CD4-positive, alpha-beta T cell treated with Interleukin-17A for 4 hours (primary cell): ENCODE results near the gene ITSN2.
"Not testable (repeated sequence)": the region's sequence is repeated elsewhere in the genome, so short reads cannot be mapped to it uniquely, and the experiment has no call there.

ENCODE experiments used
- DNase-seq: peaks from one replicate; pipeline ENCODE4 v3.0.0-alpha.2; 2020; ENCODE audit warnings: mixed read lengths

The ITSN2 gene

GRCh38 chr2:24210106-24210455 lies 150.3 kb downstream of the ITSN2 start:
- no peak for DNase-seq

DNA sequence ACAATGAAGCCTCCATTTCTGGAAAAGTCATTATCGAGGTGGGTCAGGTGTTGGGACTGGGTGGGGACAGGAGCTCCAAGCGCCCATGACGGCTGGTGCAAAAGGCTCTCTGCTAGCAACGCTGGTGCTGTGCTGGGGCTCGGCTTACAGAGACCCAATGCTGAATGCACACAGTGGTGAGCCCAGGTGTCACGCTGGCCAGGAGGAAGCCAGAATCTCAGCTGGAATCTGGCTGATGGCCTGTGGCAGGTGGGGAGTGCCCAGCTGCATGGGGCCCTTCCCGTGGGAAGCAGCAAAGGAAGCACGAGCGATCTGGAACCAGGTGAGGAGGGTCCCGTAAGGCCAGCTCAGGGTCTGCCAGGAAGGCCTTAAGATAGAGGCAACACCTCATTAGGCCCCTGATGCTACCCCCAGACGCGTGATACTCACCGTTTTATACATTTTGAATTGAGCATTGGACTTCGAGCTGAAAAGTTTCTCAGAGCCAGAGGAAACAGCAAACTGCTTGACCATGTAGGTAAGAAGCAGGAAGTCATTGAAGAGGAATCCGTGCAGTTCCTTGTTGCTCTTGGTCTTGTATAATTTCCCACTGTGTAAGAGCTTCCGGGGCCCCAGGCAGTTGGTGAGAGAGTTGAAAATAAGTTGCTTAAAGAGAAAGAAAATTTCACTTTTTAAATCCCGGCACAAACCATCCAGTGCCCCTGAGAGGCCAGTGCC lies 150.8 kb downstream of the ITSN2 start:
- DNase-seq = no peak

DNA sequence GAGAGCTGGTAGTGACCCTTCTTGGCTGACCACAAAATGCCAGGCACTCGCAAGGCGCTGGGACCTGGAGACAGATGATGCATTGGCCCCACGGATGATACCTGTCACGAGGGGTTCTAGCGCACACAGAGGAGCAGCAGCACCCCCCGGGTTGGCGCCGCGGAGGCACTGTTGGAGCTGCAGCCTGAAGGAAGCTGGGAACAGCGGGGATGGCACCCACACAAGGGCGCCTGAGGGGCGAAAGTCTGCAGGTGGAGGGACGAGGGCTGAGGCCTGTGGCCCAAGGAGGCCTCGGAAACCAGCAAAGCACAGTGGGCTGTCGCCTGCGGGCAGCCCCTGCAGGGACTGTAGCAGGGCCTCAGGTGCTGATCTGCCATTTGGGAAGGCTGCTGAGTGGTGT lies 151.8 kb downstream of the ITSN2 start:
- no peak for DNase-seq

DNA sequence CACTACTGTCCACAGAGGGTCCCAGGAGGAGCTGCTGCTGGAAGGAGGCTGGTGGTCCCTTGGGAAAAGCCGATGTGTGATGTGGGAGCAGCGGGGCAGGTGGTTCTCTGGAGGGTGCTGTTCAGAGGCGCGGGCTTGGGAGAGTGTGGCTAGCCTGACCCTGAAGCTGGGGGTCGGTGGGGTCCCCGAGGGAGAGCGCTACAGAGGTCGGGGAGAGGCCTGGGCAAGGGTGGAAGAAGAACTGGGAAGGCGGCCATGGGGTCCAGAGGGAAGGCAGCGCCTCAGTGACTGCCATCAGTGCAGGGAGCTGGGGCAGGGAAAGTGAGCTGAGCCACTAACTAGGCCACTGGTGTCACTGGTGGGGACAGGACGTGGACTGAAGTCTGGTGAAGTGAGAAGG lies 153.0 kb downstream of the ITSN2 start:
- no peak for DNase-seq

GRCh38 chr2:24206714-24207113 lies 153.6 kb downstream of the ITSN2 start:
- no peak for DNase-seq

- no peak for DNase-seq
Observed at GRCh38 chr2:24206242-24206641, 154.1 kb downstream of the ITSN2 start.

DNA sequence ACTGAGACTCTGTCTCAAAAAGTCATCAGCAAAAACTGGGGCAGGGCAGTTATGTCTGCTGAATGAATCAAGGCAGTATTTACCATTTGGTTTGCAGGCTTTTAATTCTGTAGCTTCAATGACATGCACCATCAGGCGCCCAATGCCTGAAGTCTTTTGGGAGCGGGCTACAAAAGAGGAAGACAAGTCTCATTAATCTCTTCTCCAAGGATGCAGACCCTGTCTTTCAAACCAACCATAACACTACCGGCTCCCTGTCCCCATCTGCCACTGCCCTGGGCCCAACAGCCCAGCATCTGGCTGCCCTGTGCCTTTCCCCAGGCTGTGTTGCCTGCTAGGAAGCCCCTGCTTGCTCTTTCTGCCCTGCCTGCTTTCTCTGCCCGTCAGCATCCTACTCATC lies 155.2 kb downstream of the ITSN2 start:
- DNase-seq = no peak

GRCh38 chr2:24204505-24204904 lies 155.8 kb downstream of the ITSN2 start:
- no peak for DNase-seq

DNA sequence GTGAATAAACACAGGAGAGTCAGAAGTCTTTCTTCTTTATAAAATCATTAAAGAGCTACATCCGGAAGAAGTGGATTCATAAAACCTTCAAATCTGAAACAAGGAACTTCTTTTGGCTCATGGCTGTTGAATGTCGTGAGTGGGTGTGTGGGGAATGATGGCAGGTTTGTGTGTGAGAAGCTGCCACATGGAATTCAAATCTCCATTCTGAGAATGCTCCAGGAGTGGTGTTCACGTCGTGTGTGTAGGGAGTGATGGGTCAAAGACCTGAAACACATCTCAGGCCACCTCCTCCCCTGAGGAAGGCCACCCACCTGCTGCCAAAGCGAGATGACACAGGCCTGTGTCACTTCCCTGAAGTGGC lies 156.6 kb downstream of the ITSN2 start:
- DNase-seq = no peak

DNA sequence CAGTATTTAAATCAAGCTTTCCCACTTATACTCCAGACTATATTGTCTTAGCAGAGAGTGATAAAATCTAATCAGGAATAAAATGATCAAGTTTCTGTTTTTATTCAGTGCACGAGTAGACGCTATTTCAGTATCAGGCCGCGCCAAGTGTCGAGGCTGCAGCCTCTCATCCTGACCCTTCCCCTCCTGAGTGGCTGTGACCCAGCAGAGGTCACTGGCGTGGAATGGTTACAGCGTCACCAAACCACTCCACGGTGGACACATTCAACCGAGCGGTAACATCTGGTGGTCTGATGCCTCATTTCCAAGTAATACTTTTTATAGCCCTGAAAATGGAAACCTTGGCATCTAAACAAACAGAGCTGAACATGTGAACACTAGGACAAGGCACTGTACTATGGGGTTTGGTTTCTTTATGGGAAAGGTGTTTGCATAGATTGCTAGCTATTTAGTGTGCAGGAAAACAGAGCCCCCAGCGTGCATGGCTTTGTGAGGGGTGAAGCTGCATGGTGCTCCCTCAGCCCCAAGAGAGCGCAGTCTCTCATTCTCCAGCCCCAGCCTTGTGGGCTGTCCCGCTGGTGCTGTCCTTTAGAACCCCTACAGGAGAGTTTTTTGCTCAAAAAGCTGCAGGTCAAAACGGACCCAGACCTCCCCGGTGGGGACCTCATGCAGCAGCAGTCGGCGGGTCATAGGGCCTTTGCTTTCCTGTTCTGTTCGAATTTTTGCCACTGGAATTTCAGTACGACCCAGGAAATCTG lies 157.1 kb downstream of the ITSN2 start:
- DNase-seq = no peak

DNA sequence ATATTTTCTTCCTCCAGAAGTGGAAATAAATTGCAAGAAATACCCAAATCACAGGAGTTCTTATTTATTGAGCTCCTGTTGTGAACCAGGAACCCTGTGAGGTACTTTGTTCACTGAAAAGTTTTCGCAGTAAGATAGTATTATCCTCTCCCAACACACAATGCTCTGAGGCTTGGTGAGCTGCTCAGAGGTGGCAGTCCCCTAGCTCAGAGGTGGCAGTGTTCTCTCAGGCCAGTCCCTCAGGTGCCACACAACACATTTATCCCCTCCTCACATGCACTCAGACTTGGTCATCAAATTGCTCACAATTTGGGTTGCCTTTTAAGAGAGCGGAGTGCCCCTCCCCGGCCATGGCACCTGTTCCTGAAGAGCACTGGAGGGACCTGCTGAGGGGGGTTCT lies 159.5 kb downstream of the ITSN2 start:
- no peak for DNase-seq

- DNase-seq = no peak
Observed at GRCh38 chr2:24199968-24200590, 160.3 kb downstream of the ITSN2 start.

DNA sequence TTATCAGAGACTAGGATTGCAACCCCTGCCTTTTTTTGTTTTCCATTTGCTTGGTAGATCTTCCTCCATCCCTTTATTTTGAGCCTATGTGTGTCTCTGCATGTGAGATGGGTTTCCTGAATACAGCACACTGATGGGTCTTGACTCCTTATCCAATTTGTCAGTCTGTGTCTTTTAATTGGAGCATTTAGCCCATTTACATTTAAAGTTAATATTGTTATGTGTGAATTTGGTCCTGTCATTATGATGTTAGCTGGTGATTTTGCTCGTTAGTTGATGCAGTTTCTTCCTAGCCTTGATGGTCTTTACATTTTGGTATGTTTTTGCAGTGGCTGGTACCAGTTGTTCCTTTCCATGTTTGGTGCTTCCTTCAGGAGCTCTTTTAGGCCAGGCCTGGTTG lies 163.1 kb downstream of the ITSN2 start:
- not testable (repeated sequence) for DNase-seq

DNA sequence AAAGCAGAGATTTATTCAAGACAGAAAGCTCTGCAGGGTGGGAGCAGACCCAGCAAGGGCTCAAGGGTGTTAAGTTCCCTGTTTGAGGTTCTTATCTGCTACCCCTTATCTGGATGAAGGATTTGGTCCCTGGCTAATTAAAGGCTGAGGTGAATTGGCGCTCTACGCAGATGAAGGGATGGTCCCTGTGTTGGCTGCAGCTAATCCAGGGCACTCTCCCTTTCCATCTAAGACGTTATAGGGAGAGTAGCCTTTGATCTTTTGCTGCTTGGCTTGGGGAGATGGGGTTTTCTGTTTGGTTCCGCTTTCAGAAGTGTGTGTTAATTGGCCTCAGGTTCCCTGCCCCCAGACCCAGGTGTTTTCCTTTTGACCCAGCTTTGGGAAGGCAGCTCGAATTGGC lies 168.5 kb downstream of the ITSN2 start:
- no peak for DNase-seq

- no peak for DNase-seq
Observed at GRCh38 chr2:24191156-24191555, 169.2 kb downstream of the ITSN2 start.

- DNase-seq = no peak
Observed at GRCh38 chr2:24190503-24190902, 169.8 kb downstream of the ITSN2 start.

DNA sequence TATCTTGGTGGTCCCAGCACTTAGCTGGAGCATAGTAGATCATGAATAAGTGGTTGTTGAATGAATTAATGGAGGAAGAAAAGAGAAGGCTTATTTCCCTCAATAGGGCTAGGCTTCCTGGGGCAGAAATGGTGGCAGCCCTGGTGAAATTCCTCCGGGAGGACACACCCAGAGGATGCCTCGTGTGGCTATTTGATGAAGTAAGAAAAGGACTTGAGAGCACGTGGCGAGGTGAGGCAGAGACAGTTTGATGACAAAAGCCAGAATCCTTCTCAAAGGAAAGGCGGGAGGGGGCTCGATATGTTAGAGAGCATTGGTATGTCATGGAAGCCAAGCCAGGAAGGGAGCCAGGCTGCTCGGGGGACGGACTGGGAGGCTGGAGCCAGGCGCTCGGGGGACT lies 170.8 kb downstream of the ITSN2 start:
- no peak for DNase-seq

GRCh38 chr2:24183366-24184069 lies 176.8 kb downstream of the ITSN2 start:
- DNase-seq = no peak

GRCh38 chr2:24182507-24182906 lies 177.8 kb downstream of the ITSN2 start:
- no peak for DNase-seq

DNA sequence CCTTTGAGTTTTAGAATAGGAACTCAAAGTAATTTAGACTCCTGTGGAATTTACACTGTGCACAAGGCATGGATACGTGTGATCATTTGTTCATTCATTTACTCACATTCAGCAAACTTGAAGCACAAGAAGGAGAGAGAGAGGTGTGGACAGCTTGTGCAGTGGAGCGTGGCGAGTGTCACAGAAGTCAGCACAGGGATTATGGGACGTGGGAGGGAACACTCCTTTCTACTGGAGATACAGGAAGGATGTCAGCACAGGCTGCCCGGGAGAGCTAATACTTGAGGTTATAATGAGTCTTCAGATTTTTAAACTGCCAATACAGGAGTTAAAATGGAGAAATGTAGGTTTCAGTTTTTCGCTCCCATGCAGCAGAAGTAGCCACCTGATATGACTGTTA lies 178.5 kb downstream of the ITSN2 start:
- DNase-seq = no peak

- no peak for DNase-seq
Observed at GRCh38 chr2:24179683-24180082, 180.7 kb downstream of the ITSN2 start.

GRCh38 chr2:24176326-24176725 lies 184.0 kb downstream of the ITSN2 start:
- DNase-seq = no peak

GRCh38 chr2:24175631-24176187 lies 184.6 kb downstream of the ITSN2 start:
- DNase-seq = no peak
